Naive thymus-derived CD4-positive, alpha-beta T cell (primary cell): Measurements from ENCODE around the gene OPN1SW. TPM values are rescaled to one million over a fixed set of nuclear protein-coding genes. Genes with fewer than 3 reads are reported as not detected.

Experiments
- ATAC-seq: fragments of 150-1000 bp; cut with Tn5 transposase; 2 replicates; pipeline ENCODE4 v1.10.0; 2021; ENCODE audit warnings: mild to moderate bottlenecking, moderate library complexity
- CTCF ChIA-PET: fragments of 350-600 bp; sonication (Branson Sonifier 250); formaldehyde crosslinking; loops from one replicate; lab custom pipeline; 2021; ENCODE audit warnings: antibody characterized with exemption; lab: Charles Lee
- POLR2A ChIA-PET: fragments of 350-600 bp; sonication (Branson Sonifier 250); formaldehyde crosslinking; loops from one replicate; lab custom pipeline; 2021; ENCODE audit warnings: antibody characterized with exemption, inconsistent platforms; lab: Charles Lee
- DNase-seq, 9 donors: peaks; one replicate each; pipeline versions ENCODE4 v3.0.0 to v3.0.0-alpha.2; 2020 to 2022; ENCODE audit warnings: mixed read lengths in 1 of 9
- H3K27ac ChIP-seq: one replicate; pipeline ENCODE4 v1.7.0; 2013; ENCODE audit warnings: mild to moderate bottlenecking, low read depth, low read length, moderate library complexity
- H3K27me3 ChIP-seq, 2 donors: one replicate each; pipeline ENCODE4 v1.7.0; 2013; ENCODE audit warnings: low read length in 2 of 2, mild to moderate bottlenecking in 2 of 2, moderate library complexity in 2 of 2; ENCODE audit not compliant: control insufficient read depth in 2 of 2, insufficient read depth in 2 of 2
- H3K36me3 ChIP-seq, 3 experiments: 1 replicate in 2 of 3; 2 replicates in 1 of 3; pipeline ENCODE4 v1.7.0; 2013; ENCODE audit warnings: low read length in 3 of 3, mild to moderate bottlenecking in 3 of 3, moderate library complexity in 1 of 3; ENCODE audit not compliant: insufficient read depth in 3 of 3, control insufficient read depth in 2 of 3
- H3K4me1 ChIP-seq, 2 donors: one replicate each; pipeline ENCODE4 v1.7.0; 2013; ENCODE audit warnings: low read length in 2 of 2, mild to moderate bottlenecking in 2 of 2, moderate library complexity in 1 of 2; ENCODE audit not compliant: control insufficient read depth in 2 of 2, insufficient read depth in 2 of 2
- H3K4me3 ChIP-seq: 2 replicates; pipeline ENCODE4 v1.7.0; 2013; ENCODE audit warnings: mild to moderate bottlenecking, low read length
- H3K9me3 ChIP-seq, 3 experiments: 1 replicate in 2 of 3; 2 replicates in 1 of 3; pipeline ENCODE4 v1.7.0; 2013; ENCODE audit warnings: low read length in 3 of 3; ENCODE audit not compliant: control insufficient read depth in 2 of 3
- H3K27ac Mint-ChIP-seq, 9 donors: one replicate each; pipeline ENCODE4 v1.8.0; 2020 to 2022; ENCODE audit warnings: mixed read lengths in 9 of 9, mild to moderate bottlenecking in 8 of 9, moderate library complexity in 5 of 9, inconsistent platforms in 2 of 9
- H3K27me3 Mint-ChIP-seq, 5 donors: one replicate each; pipeline ENCODE4 v1.8.0; 2021 to 2022; ENCODE audit warnings: mixed read lengths in 5 of 5, mild to moderate bottlenecking in 1 of 5
- H3K36me3 Mint-ChIP-seq, 5 donors: one replicate each; pipeline ENCODE4 v1.8.0; 2020 to 2022; ENCODE audit warnings: mixed read lengths in 5 of 5, mild to moderate bottlenecking in 3 of 5, inconsistent platforms in 1 of 5
- H3K4me1 Mint-ChIP-seq, 7 donors: one replicate each; pipeline ENCODE4 v1.8.0; 2020 to 2022; ENCODE audit warnings: mixed read lengths in 7 of 7, mild to moderate bottlenecking in 3 of 7, inconsistent platforms in 1 of 7
- H3K4me3 Mint-ChIP-seq, 10 donors: one replicate each; pipeline ENCODE4 v1.8.0; 2020 to 2022; ENCODE audit warnings: mild to moderate bottlenecking in 10 of 10, mixed read lengths in 10 of 10, moderate library complexity in 6 of 10, inconsistent platforms in 2 of 10
- H3K9me3 Mint-ChIP-seq, 11 donors: one replicate each; pipeline ENCODE4 v1.8.0; 2020 to 2022; ENCODE audit warnings: mixed read lengths in 11 of 11, mild to moderate bottlenecking in 4 of 11, inconsistent platforms in 1 of 11, moderate library complexity in 1 of 11
- intact Hi-C, 2 donors: fragments of 100-400 bp; cut with micrococcal nuclease; formaldehyde crosslinking; loops; one replicate each; pipeline ENCODE4 v1.15.1; 2023
- polyA plus RNA-seq, 2 donors: library from polyadenylated mRNA; unstranded; fragments of 300-500 nt; fragmentation: Illumina TruSeq; gene quantifications; one replicate each; pipeline ENCODE4 v1.2.3, GENCODE V29; 2021
- total RNA-seq, 6 experiments: library from RNA in 5 of 6; stranded (reverse) in 5 of 6; gene quantifications; 1 replicate in 5 of 6; 2 replicates in 1 of 6; pipeline ENCODE4 v1.2.3 and lab custom pipeline; 2021 to 2026

Gene OPN1SW
- total and polyA plus RNA-seq, 7 experiments from 2014 or later, result not detected

GRCh38 chr7:128794436-128794835 lies 18.8 kb upstream of the OPN1SW start:
- Histone ChIP-seq H3K36me3 (peaks cover 0 to 3% (median 0%) of the 10 kb centered on the region in 3 experiments), H3K4me3 (no peak overlapping the region), H3K4me1 (peaks cover 0 to 3% of the 10 kb centered on the region in 2 donors), H3K27me3 (no peaks in the 10 kb centered on the region), H3K9me3 (no peaks in the 10 kb centered on the region), H3K27ac (no peak overlapping the region)
- Mint-ChIP-seq H3K9me3 (no peaks in the 10 kb centered on the region), H3K27ac (no peak overlapping the region), H3K36me3 (peaks cover 0 to 16% (median 5%) of the 10 kb centered on the region in 5 donors), H3K4me1 (peaks cover 6 to 19% (median 12%) of the 10 kb centered on the region in 7 donors), H3K27me3 (peaks cover 0 to 13% (median 0%) of the 10 kb centered on the region in 5 donors), H3K4me3 (no peak overlapping the region)
- ChIA-PET CTCF (interaction anchor here (0.8 kb wide), 1 partner anchor 91 kb away, joined by 3 read pairs; no protein-coding TSS in a partner anchor), POLR2A (no interaction called here)
- ATAC-seq, result no peak
- no peak for DNase-seq
- intact Hi-C loops, result loop anchor here (1.0 to 5.0 kb wide), 4 partner anchors 48 to 89 kb away; partner anchors contain the start of genes ATP6V1F (in 2 of the 2) and CALU (in 1 of the 2)

- peaks cover 0 to 17% (median 0%) of the 10 kb centered on the region in 5 donors for H3K27me3 Mint-ChIP-seq
- H3K36me3 ChIP-seq, result peaks cover 0 to 3% (median 0%) of the 10 kb centered on the region in 3 experiments
- ChIA-PET POLR2A (no interaction called here), CTCF (interaction anchor here (0.8 kb wide), 1 partner anchor 92 kb away, joined by 3 read pairs; no protein-coding TSS in a partner anchor)
- peaks cover 0 to 16% (median 5%) of the 10 kb centered on the region in 5 donors for H3K36me3 Mint-ChIP-seq
- H3K4me1 ChIP-seq, result peaks cover 0 to 3% of the 10 kb centered on the region in 2 donors
- H3K9me3 ChIP-seq, result no peaks in the 10 kb centered on the region
- no peaks in the 10 kb centered on the region for H3K27me3 ChIP-seq
- peaks cover 6 to 23% (median 12%) of the 10 kb centered on the region in 7 donors for H3K4me1 Mint-ChIP-seq
- ATAC-seq (no peak), DNase-seq (peak in 4 of 9 donors; percentile 21 to 38 (median 34))
- intact Hi-C loops, result loop anchor here (1.0 to 5.0 kb wide), 4 partner anchors 48 to 89 kb away; partner anchors contain the start of genes ATP6V1F (in 2 of the 2) and CALU (in 1 of the 2)
- peak overlapping the region in 3 of 10 donors; percentile 4 to 59 (median 21) for H3K4me3 Mint-ChIP-seq
- no peak overlapping the region for H3K4me3 ChIP-seq
- H3K27ac ChIP-seq, result no peak overlapping the region
- H3K9me3 Mint-ChIP-seq, result no peaks in the 10 kb centered on the region
- peak overlapping the region in 2 of 9 donors; percentile 69 to 77 for H3K27ac Mint-ChIP-seq
Observed at GRCh38 chr7:128794020-128794419, 18.4 kb upstream of the OPN1SW start.

- CTCF ChIA-PET, result no interaction called here
- H3K27ac ChIP-seq, result no peak overlapping the region
- H3K27me3 ChIP-seq, result no peaks in the 10 kb centered on the region
- no peak for DNase-seq
- no peak for ATAC-seq
- no peak overlapping the region for H3K4me3 ChIP-seq
- intact Hi-C loops, result loop anchor here (5.0 kb wide), 3 partner anchors 49 to 69 kb away; partner anchors contain the start of genes ATP6V1F (in 2 of the 2) and CALU (in 1 of the 2)
- H3K9me3 Mint-ChIP-seq, result no peaks in the 10 kb centered on the region
- H3K4me3 Mint-ChIP-seq, result peak overlapping the region in 5 of 10 donors; percentile 6 to 90 (median 62)
- no peaks in the 10 kb centered on the region for H3K9me3 ChIP-seq
- peaks cover 0 to 3% (median 0%) of the 10 kb centered on the region in 3 experiments for H3K36me3 ChIP-seq
- H3K27ac Mint-ChIP-seq, result peak overlapping the region in 1 of 9 donors; percentile 56
- peaks cover 0 to 3% of the 10 kb centered on the region in 2 donors for H3K4me1 ChIP-seq
- POLR2A ChIA-PET, result no interaction called here
- H3K4me1 Mint-ChIP-seq, result peaks cover 6 to 28% (median 12%) of the 10 kb centered on the region in 7 donors
- H3K36me3 Mint-ChIP-seq, result peaks cover 0 to 16% (median 5%) of the 10 kb centered on the region in 5 donors
- peaks cover 0 to 25% (median 0%) of the 10 kb centered on the region in 5 donors for H3K27me3 Mint-ChIP-seq
Observed at GRCh38 chr7:128793181-128793547, 17.6 kb upstream of the OPN1SW start.

- ATAC-seq (no peak), DNase-seq (no peak)
- no peak overlapping the region for H3K27ac ChIP-seq
- no peak overlapping the region for H3K4me3 ChIP-seq
- Mint-ChIP-seq H3K4me1 (peaks cover 6 to 29% (median 12%) of the 10 kb centered on the region in 7 donors), H3K9me3 (no peaks in the 10 kb centered on the region), H3K27me3 (peaks cover 0 to 28% (median 0%) of the 10 kb centered on the region in 5 donors), H3K4me3 (peak overlapping the region; percentile 38 to 90 (median 72)), H3K27ac (peak overlapping the region in 2 of 9 donors; percentile 38 to 56), H3K36me3 (peaks cover 0 to 15% (median 5%) of the 10 kb centered on the region in 5 donors)
- ChIA-PET CTCF (no interaction called here), POLR2A (no interaction called here)
- H3K36me3 ChIP-seq, result peaks cover 0 to 3% (median 0%) of the 10 kb centered on the region in 3 experiments
- intact Hi-C loops, result loop anchor here (5.0 kb wide), 3 partner anchors 50 to 70 kb away; partner anchors contain the start of genes ATP6V1F (in 2 of the 2) and CALU (in 1 of the 2)
- H3K4me1 ChIP-seq, result peaks cover 0 to 3% of the 10 kb centered on the region in 2 donors
- no peaks in the 10 kb centered on the region for H3K9me3 ChIP-seq
- H3K27me3 ChIP-seq, result no peaks in the 10 kb centered on the region
Observed at GRCh38 chr7:128792471-128793180, 17.0 kb upstream of the OPN1SW start.

GRCh38 chr7:128791972-128792327 lies 16.4 kb upstream of the OPN1SW start:
- Histone ChIP-seq H3K36me3 (peaks cover 0 to 3% (median 0%) of the 10 kb centered on the region in 3 experiments), H3K9me3 (no peaks in the 10 kb centered on the region), H3K4me3 (peak overlapping the region; percentile 64), H3K27me3 (no peaks in the 10 kb centered on the region), H3K4me1 (peaks cover 0 to 3% of the 10 kb centered on the region in 2 donors), H3K27ac (peak overlapping the region; percentile 68)
- POLR2A ChIA-PET, result no interaction called here
- peaks cover 0 to 9% (median 0%) of the 10 kb centered on the region in 5 donors for H3K36me3 Mint-ChIP-seq
- H3K27me3 Mint-ChIP-seq, result peaks cover 0 to 32% (median 0%) of the 10 kb centered on the region in 5 donors
- H3K27ac Mint-ChIP-seq, result peak overlapping the region in 2 of 9 donors; percentile 19 to 80
- intact Hi-C loops, result loop anchor here (1.0 to 5.0 kb wide), 4 partner anchors 50 to 70 kb away; partner anchors contain the start of genes ATP6V1F (in 2 of the 2) and CALU (in 2 of the 2)
- peak overlapping the region; percentile 27 to 90 (median 80) for H3K4me3 Mint-ChIP-seq
- no peaks in the 10 kb centered on the region for H3K9me3 Mint-ChIP-seq
- DNase-seq, result no peak
- no peak for ATAC-seq
- CTCF ChIA-PET, result no interaction called here
- H3K4me1 Mint-ChIP-seq, result peaks cover 6 to 29% (median 12%) of the 10 kb centered on the region in 7 donors
